HepG2 (cell line): Measurements from ENCODE around the gene LDLRAD4. TPM values are rescaled to one million over a fixed set of nuclear protein-coding genes. Genes with fewer than 3 reads are reported as not detected.

Source experiments
- ATAC-seq: fragments of 200-7000 bp; cut with Tn5 transposase; 3 replicates; pipeline ENCODE4 v1.9.1; 2020; ENCODE audit warnings: mild to moderate bottlenecking, moderate library complexity
- BruUV-seq: library from RNA; stranded (reverse); fragments of 400-500 nt; replicated peaks from 2 replicates; lab custom pipeline; 2021; lab: Mats Ljungman, UMichigan
- CTCF ChIA-PET: fragments of 300-600 bp; formaldehyde crosslinking; extraction: SDS; loops from one replicate; lab custom pipeline; 2021; ENCODE audit warnings: low total read pairs, inconsistent platforms, low intra/inter-chr PET ratio; lab: Yijun Ruan, JAX
- POLR2A ChIA-PET: fragments of 350-600 bp; sonication (Branson Sonifier 250); formaldehyde crosslinking; loops from one replicate; lab custom pipeline; 2020; ENCODE audit warnings: antibody characterized with exemption, inconsistent platforms; lab: Yijun Ruan, JAX
- DNase-seq: peaks from one replicate; pipeline ENCODE4 v3.0.0-alpha.2; 2015; ENCODE audit warnings: low spot score
- FAIRE-seq: peaks from 3 replicates; lab custom pipeline; 2011; peaks lifted over from hg19 to GRCh38; lab: Jason Lieb, UNC
- H2AFZ ChIP-seq: one replicate; pipeline ENCODE4 v1.6.1; 2011; ENCODE audit warnings: low read length, inconsistent platforms
- H3K27ac ChIP-seq: fragments of 300-600 bp; 3 replicates; pipeline ENCODE4 v1.8.0; 2011; ENCODE audit warnings: mixed run types, mild to moderate bottlenecking, mixed read lengths, low read length, inconsistent platforms; ENCODE audit not compliant: insufficient read depth; ENCODE audit errors: extremely low read length
- H3K27me3 ChIP-seq, 2 experiments: fragments of 200-600 bp in 1 of 2; 2 replicates in 1 of 2; 3 replicates in 1 of 2; pipeline versions ENCODE4 v1.6.0 to v1.8.0; 2011; ENCODE audit warnings: low read length in 2 of 2, mild to moderate bottlenecking in 2 of 2, moderate library complexity in 2 of 2, inconsistent platforms in 1 of 2; ENCODE audit not compliant: insufficient read depth in 2 of 2, control insufficient read depth in 1 of 2
- H3K36me3 ChIP-seq, 2 experiments: fragments of 200-600 bp in 1 of 2; replicated peaks in 1 of 2; 2 replicates in 1 of 2; 3 replicates in 1 of 2; pipeline versions ENCODE4 v1.5.1 to v1.8.0; 2011; ENCODE audit warnings: low read length in 2 of 2, inconsistent platforms in 1 of 2; ENCODE audit not compliant: insufficient read depth in 2 of 2, control insufficient read depth in 1 of 2
- H3K4me1 ChIP-seq: 2 replicates; pipeline ENCODE4 v1.5.1; 2012; ENCODE audit warnings: low read length, inconsistent platforms; ENCODE audit not compliant: insufficient read depth
- H3K4me2 ChIP-seq: 2 replicates; pipeline ENCODE4 v1.6.0; 2011; ENCODE audit warnings: low read depth, low read length, inconsistent platforms
- H3K4me3 ChIP-seq, 3 experiments: fragments of 200-600 bp in 1 of 3; sonication (generic), shearing (Covaris generic) in 1 of 3; replicated peaks in 1 of 3; 2 replicates each; pipeline ENCODE4 v1.5.1; 2011 to 2016; ENCODE audit warnings: low read length in 3 of 3, inconsistent platforms in 2 of 3, low read depth in 2 of 3, mild to moderate bottlenecking in 2 of 3, control low read depth in 1 of 3, mixed read lengths in 1 of 3; ENCODE audit not compliant: insufficient read depth in 1 of 3
- H3K79me2 ChIP-seq: one replicate; pipeline ENCODE4 v1.6.1; 2011; ENCODE audit warnings: low read length, inconsistent platforms; ENCODE audit not compliant: insufficient read depth
- H3K9ac ChIP-seq: 2 replicates; pipeline ENCODE4 v1.6.0; 2011; ENCODE audit warnings: mild to moderate bottlenecking, low read depth, low read length, inconsistent platforms; ENCODE audit not compliant: insufficient read depth
- H3K9me3 ChIP-seq: 2 replicates; pipeline ENCODE4 v1.5.1; 2012; ENCODE audit warnings: mild to moderate bottlenecking, low read length
- H4K20me1 ChIP-seq: 2 replicates; pipeline ENCODE4 v1.6.0; 2011; ENCODE audit warnings: inconsistent platforms, mild to moderate bottlenecking, low read length, moderate library complexity; ENCODE audit not compliant: insufficient read depth
- DMTF1 ChIP-seq: sonication (generic); formaldehyde crosslinking; IDR thresholded peaks from 2 replicates; pipeline ENCODE4 v1.4.0; 2020; ENCODE audit warnings: mild to moderate bottlenecking, missing genetic modification reagents
- MAF1 ChIP-seq: sonication (generic); formaldehyde crosslinking; IDR thresholded peaks from 2 replicates; pipeline ENCODE4 v1.5.0; 2020; ENCODE audit warnings: missing genetic modification reagents, borderline replicate concordance
- ZBTB43 ChIP-seq: sonication (generic); formaldehyde crosslinking; conservative IDR thresholded peaks from 2 replicates; pipeline ENCODE4 v1.4.0; 2020; ENCODE audit warnings: missing genetic modification reagents
- ZBTB7A ChIP-seq: sonication (generic); formaldehyde crosslinking; IDR thresholded peaks from 2 replicates; pipeline ENCODE4 v1.8.0; 2022; ENCODE audit warnings: mild to moderate bottlenecking, missing genetic modification reagents
- ZNF33B ChIP-seq: sonication (generic); formaldehyde crosslinking; IDR thresholded peaks from 2 replicates; pipeline ENCODE4 v1.5.1; 2020; ENCODE audit warnings: mild to moderate bottlenecking, missing genetic modification reagents
- ZNF484 ChIP-seq: sonication (generic); formaldehyde crosslinking; IDR thresholded peaks from 2 replicates; pipeline ENCODE4 v1.5.1; 2020; ENCODE audit warnings: mild to moderate bottlenecking, low read depth, missing genetic modification reagents, borderline replicate concordance
- ZNF83 ChIP-seq: sonication (generic); formaldehyde crosslinking; IDR thresholded peaks from 2 replicates; pipeline ENCODE4 v1.4.0; 2020; ENCODE audit warnings: missing genetic modification reagents, mild to moderate bottlenecking, borderline replicate concordance
- WGBS: methylation state at CpG from one replicate; pipeline ENCODE4 v1.1.6; 2017; ENCODE audit warnings: low lambda C conversion rate; 5-methylcytosine and 5-hydroxymethylcytosine counted together
- in situ Hi-C: cut with HindIII; loops from 2 replicates; pipeline ENCODE4 v1.10.0; 2017; ENCODE audit warnings: low pct_unique_long_range_greater_than_20kb; ENCODE audit not compliant: extremely low pct_ligation_motif_present
- intact Hi-C: fragments of 100-400 bp; cut with micrococcal nuclease; formaldehyde crosslinking; loops from one replicate; pipeline ENCODE4 v1.10.0; 2022; ENCODE audit not compliant: unreplicated experiment
- polyA plus RNA-seq, 8 experiments: library from polyadenylated mRNA; depleted of rRNA in 3 of 8; stranded (reverse) in 7 of 8; unstranded in 1 of 8; fragments of >200 nt; fragmentation: Illumina TruSeq in 4 of 8; extraction: Trizol in 4 of 8; gene quantifications; 2 replicates each; pipeline versions ENCODE4 v1.2.1 to v1.2.3, GENCODE V29; 2011 to 2016; ENCODE audit warnings: low read depth in 4 of 8, missing spikeins in 1 of 8, mixed read lengths in 1 of 8; ENCODE audit not compliant: insufficient read depth in 1 of 8
- total RNA-seq, 5 experiments: library from RNA; depleted of rRNA; stranded (reverse); fragments of >200 nt; fragmentation: Illumina TruSeq; extraction: Trizol; gene quantifications; 2 replicates each; pipeline ENCODE4 v1.2.3, GENCODE V29; 2016; ENCODE audit warnings: low read depth in 1 of 5

The LDLRAD4 gene
- total and polyA plus RNA-seq, 2 of the 13 experiments (the other 11 are each of a cell fraction or from before 2014, with no cell fraction given) = 13.6 to 20.9 TPM

GRCh38 chr18:13491138-13491537 lies 272.6 kb downstream of the LDLRAD4 start:
- intact Hi-C loops (no loop called here), in situ Hi-C loops (no loop called here)
- peak; percentile 47; the same call in 2 of the 3 replicates for ATAC-seq
- peak; percentile 7 for DNase-seq
- TF ChIP-seq MAF1 (CRISPR knock-in tag) (no peak), ZNF484 (no peak), ZBTB43 (CRISPR knock-in tag) (no peak), DMTF1 (CRISPR knock-in tag) (no peak), ZNF83 (CRISPR knock-in tag) (no peak), ZNF33B (CRISPR knock-in tag) (no peak), ZBTB7A (CRISPR knock-in tag) (no peak)
- H3K27me3 ChIP-seq = no peaks in the 10 kb centered on the region
- peaks cover 0 to 9% of the 10 kb centered on the region in 2 experiments; a peak in 1 of 5 replicates for H3K36me3 ChIP-seq
- H3K79me2 ChIP-seq = no peaks in the 10 kb centered on the region
- H3K9me3 ChIP-seq = no peaks in the 10 kb centered on the region
- H3K4me3 ChIP-seq = no peak overlapping the region
- H2AFZ ChIP-seq = no peak overlapping the region
- WGBS = 95% methylated on average over 8 of the region's 10 CpGs
- no TSS peak for BruUV-seq
- no peak overlapping the region for H3K27ac ChIP-seq
- no peak for FAIRE-seq
- H4K20me1 ChIP-seq = no peaks in the 10 kb centered on the region
- H3K9ac ChIP-seq = no peak overlapping the region
- ChIA-PET CTCF (no interaction called here), POLR2A (no interaction called here)
- peaks cover 6% of the 10 kb centered on the region; the same call in 1 of the 2 replicates for H3K4me1 ChIP-seq
- H3K4me2 ChIP-seq = no peak overlapping the region
